Non-pigmented ciliary epithelial cell (primary cell): ENCODE measurements around the gene UQCRHL.
A peak's percentile ranks its signal among the peaks of the same experiment; 100 is the strongest.
"Not testable (repeated sequence)": the region's sequence is repeated elsewhere in the genome, so short reads cannot be mapped to it uniquely, and the experiment has no call there.

ENCODE experiments used
- DNase-seq: peaks from one replicate; pipeline ENCODE4 v3.0.0-alpha.2; 2010; ENCODE audit warnings: low read depth

UQCRHL gene

GRCh38 chr1:15835205-15835740 is 27.8 kb upstream of the UQCRHL start:
- DNase-seq = no peak

- peak; percentile 71 for DNase-seq
Observed at GRCh38 chr1:15834406-15835204, 27.2 kb upstream of the UQCRHL start.

GRCh38 chr1:15833842-15834405 is 26.5 kb upstream of the UQCRHL start:
- DNase-seq = no peak

- DNase-seq = no peak
Observed at GRCh38 chr1:15833069-15833679, 25.7 kb upstream of the UQCRHL start.

GRCh38 chr1:15830258-15830657 is 22.8 kb upstream of the UQCRHL start:
- DNase-seq = no peak

GRCh38 chr1:15828931-15829330 is 21.5 kb upstream of the UQCRHL start:
- not testable (repeated sequence) for DNase-seq

- DNase-seq = not testable (repeated sequence)
Observed at GRCh38 chr1:15827567-15827966, 20.1 kb upstream of the UQCRHL start.

GRCh38 chr1:15826810-15827507 is 19.5 kb upstream of the UQCRHL start:
- DNase-seq = no peak

GRCh38 chr1:15825800-15826199 is 18.4 kb upstream of the UQCRHL start:
- DNase-seq = no peak

- no peak for DNase-seq
Observed at GRCh38 chr1:15820478-15820877, 13.0 kb upstream of the UQCRHL start.

- no peak for DNase-seq
Observed at GRCh38 chr1:15816674-15817073, 9.2 kb upstream of the UQCRHL start.

GRCh38 chr1:15810073-15810472 is 2.6 kb upstream of the UQCRHL start:
- no peak for DNase-seq

- DNase-seq = no peak
Observed at GRCh38 chr1:15808955-15809354, 1.5 kb upstream of the UQCRHL start.

GRCh38 chr1:15807121-15807520 is 328 bp downstream of the UQCRHL start:
- DNase-seq = no peak

GRCh38 chr1:15804060-15804459 is 3.4 kb downstream of the UQCRHL start:
- DNase-seq = no peak

- no peak for DNase-seq
Observed at GRCh38 chr1:15803380-15803779, 4.1 kb downstream of the UQCRHL start.

GRCh38 chr1:15802234-15802965 is 5.0 kb downstream of the UQCRHL start:
- DNase-seq = no peak

- DNase-seq = no peak
Observed at GRCh38 chr1:15799928-15800835, 7.3 kb downstream of the UQCRHL start.

- DNase-seq = peak; percentile 89
Observed at GRCh38 chr1:15799004-15799867, 8.2 kb downstream of the UQCRHL start.
